HG03520 (cell line): ENCODE results near the gene TECPR1.

Source experiments
- ATAC-seq: cut with Tn5 transposase; IDR thresholded peaks from one replicate; pipeline ENCODE4 v1.9.1; 2021; ENCODE audit warnings: mild to moderate bottlenecking, moderate library complexity; ENCODE audit not compliant: unreplicated experiment

Gene TECPR1

GRCh38 chr7:98170966-98171365 is 81.1 kb downstream of the TECPR1 start:
- ATAC-seq: no peak

- no peak for ATAC-seq
Measured at GRCh38 chr7:98168904-98169621, 83.0 kb downstream of the TECPR1 start.

GRCh38 chr7:98168181-98168903 is 83.7 kb downstream of the TECPR1 start:
- peak; percentile 59 for ATAC-seq

- ATAC-seq: no peak
Measured at GRCh38 chr7:98167653-98168052, 84.4 kb downstream of the TECPR1 start.

GRCh38 chr7:98166668-98166970 is 85.4 kb downstream of the TECPR1 start:
- no peak for ATAC-seq

- ATAC-seq: peak; percentile 61
Measured at GRCh38 chr7:98165827-98166667, 86.0 kb downstream of the TECPR1 start.
